A549 treated with RU486 at 1 μM for 4 hours (cell line): Measurements from ENCODE around the gene BARD1. TPM values are rescaled to one million over a fixed set of nuclear protein-coding genes. Genes with fewer than 3 reads are reported as not detected.

Source experiments
- total RNA-seq: library from RNA; stranded (reverse); fragments of 200-300 nt; extraction: Qiagen RNA extraction; gene quantifications from 5 replicates; pipeline ENCODE4 v1.2.3, GENCODE V29; 2022; ENCODE audit warnings: low read depth

The BARD1 gene
- total RNA-seq = 4.6 to 9.5 TPM (median 6.0 TPM) in 5 replicates

GRCh38 chr2:214808981-214809750, at the start of gene BARD1:
Gene BARD1 (minus strand): TSS chr2:214809683. CDS start chr2:214809569, 114 bp downstream.

